Fibroblast of villous mesenchyme (primary cell): ENCODE data around the gene MYOM3. TPM values are rescaled to one million over a fixed set of nuclear protein-coding genes. Genes with fewer than 3 reads are reported as not detected.

Experiments
- DNase-seq: peaks from one replicate; pipeline ENCODE4 v3.0.0-alpha.2; 2010; ENCODE audit warnings: low read depth
- H3K4me3 ChIP-seq: 2 replicates; pipeline ENCODE4 v1.5.1; 2011; ENCODE audit warnings: low read depth, mild to moderate bottlenecking, low read length
- total RNA-seq: library from RNA; depleted of rRNA; stranded (reverse); fragments of >200 nt; gene quantifications from 2 replicates; pipeline ENCODE4 v1.2.3, GENCODE V29; 2012
- TF ChIP-seq, protein P1 (sequence below): IDR thresholded peaks from 2 replicates; pipeline ENCODE4 v1.5.1; 2012; ENCODE audit warnings: low read depth, mild to moderate bottlenecking, low read length; ENCODE audit not compliant: insufficient read depth

MYOM3 gene
- total RNA-seq, 1 donor: not detected

DNA sequence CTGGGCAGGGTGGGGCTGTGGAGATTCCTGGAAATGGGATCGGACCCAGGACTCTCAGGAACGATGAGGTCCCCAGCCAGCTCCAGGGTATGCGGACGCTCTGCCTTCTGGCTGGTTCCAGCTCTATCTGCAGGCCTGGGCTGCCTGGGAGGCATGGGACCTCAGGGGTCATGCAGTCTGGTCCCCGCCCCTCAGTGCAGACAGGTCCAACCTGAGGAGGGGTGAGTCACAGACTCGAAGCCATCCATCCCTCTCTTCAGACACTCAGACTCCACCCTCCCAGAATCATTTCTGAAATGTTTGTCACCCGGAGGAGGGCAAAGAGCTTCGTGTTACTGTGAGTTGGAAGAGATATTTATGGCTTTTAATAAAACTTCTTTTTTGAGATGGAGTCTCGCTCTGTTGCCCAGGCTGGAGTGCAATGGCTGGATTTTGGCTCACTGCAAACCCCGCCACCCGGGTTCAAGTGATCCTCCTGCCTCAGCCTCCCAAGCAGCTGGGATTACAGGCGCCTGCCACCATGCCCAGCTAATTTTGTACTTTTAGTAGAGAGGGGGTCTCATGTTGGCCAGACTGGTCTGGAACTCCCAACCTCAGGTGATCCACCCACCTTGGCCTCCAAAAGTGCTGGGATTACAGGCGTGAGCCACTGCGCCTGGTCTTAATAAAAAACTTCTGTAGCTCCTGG is 5.9 kb upstream of the MYOM3 start:
- no peak overlapping the region for H3K4me3 ChIP-seq
- no peak for DNase-seq
- TF ChIP-seq, protein P1, sequence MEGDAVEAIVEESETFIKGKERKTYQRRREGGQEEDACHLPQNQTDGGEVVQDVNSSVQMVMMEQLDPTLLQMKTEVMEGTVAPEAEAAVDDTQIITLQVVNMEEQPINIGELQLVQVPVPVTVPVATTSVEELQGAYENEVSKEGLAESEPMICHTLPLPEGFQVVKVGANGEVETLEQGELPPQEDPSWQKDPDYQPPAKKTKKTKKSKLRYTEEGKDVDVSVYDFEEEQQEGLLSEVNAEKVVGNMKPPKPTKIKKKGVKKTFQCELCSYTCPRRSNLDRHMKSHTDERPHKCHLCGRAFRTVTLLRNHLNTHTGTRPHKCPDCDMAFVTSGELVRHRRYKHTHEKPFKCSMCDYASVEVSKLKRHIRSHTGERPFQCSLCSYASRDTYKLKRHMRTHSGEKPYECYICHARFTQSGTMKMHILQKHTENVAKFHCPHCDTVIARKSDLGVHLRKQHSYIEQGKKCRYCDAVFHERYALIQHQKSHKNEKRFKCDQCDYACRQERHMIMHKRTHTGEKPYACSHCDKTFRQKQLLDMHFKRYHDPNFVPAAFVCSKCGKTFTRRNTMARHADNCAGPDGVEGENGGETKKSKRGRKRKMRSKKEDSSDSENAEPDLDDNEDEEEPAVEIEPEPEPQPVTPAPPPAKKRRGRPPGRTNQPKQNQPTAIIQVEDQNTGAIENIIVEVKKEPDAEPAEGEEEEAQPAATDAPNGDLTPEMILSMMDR: no peak

DNA sequence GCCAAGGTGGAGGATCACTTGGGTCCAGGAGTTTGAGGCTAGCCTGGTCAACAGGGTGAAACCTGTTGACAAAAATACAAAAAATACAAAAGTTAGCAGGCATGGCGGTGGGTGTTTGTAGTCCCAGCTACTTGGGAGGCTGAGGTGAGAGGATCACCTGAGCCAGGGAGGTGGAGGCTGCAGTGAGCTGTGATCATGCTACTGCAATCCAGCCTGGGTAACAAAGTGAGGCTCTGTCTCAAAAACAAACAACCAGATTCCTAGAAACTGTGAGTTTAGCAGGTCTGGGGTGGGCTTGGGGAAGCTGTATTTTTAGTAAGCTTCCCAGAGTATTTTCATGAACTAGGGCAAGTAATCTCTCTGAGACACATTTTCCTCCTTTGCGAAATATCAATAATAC is 5.2 kb upstream of the MYOM3 start:
- DNase-seq: no peak
- H3K4me3 ChIP-seq: no peak overlapping the region
- TF ChIP-seq, protein P1: no peak

DNA sequence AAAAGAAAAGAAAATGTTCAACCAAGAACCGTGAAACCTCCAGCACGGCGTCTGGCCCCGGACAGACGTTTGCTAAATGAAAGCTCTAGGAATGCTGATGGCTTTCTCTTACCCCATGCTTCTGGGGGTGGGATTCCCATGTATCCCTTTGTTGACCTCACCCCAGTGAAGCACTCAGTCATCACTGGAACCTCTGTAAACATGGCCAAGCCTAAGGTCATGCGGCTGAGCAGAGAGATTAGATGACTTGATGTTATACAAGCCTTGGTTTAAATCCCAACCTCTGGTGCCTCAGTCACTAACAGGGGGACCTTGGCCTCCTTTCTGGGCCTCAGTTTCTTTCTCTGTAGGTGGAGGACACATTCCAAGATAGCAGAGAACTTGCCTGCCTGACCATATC is 2.8 kb upstream of the MYOM3 start:
- H3K4me3 ChIP-seq: no peak overlapping the region
- TF ChIP-seq, protein P1: no peak
- no peak for DNase-seq

DNA sequence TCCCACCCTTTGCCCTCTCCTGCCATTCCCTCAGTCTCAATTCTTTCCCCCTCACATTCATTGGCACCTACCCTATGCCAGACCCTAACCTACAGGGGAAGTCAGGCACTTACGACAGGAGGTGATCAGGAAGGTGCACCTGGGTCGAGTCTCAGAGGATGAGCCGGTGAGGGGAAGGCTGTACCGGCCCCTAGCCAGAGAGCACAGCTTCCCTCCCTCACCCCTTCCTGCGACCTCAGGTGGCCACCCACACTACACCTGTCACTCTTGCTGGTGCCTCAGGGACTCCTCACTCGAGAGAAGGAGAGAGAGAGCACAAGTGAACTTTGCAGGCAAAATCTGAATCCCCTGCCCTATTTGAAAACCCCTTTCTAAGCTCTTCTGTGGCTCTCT is 1.7 kb upstream of the MYOM3 start:
- TF ChIP-seq, protein P1: no peak
- no peak for DNase-seq
- H3K4me3 ChIP-seq: no peak overlapping the region

DNA sequence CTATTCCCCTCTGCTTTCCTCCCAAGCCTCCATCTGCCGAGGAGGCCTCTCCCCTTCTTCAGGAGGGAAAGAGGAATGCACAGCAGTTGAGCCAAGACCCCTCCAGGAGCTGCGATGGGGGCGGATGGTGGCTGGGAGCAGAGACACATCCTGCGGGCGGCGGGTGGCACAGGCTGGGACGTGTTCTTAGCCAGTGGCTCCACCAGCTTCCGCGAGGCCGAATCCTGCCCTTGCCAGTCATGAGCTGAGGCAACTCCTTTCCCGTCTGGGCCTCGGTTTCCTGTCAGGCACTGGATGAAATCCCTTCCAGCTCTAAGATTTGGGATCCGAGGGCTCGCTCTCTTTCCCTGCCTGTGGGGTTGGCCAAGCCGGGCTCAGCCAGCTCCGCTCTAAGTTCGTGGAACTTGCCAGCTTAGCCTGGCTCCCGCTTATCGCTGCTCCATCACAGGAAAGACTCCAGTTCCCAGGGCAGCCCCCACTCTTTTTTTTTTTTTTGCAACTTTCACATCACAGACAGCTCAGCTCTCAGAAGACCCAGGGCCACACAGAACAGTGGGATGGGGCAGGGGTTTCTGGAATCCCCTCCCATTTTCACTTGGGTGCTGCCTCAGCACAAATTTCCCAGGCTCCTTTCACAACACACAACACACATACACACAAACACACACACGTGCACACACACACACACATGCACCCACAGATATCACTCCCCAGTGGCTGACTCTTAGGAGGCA is 506 bp downstream of the MYOM3 start:
- TF ChIP-seq, protein P1: no peak
- no peak overlapping the region for H3K4me3 ChIP-seq
- DNase-seq: no peak

DNA sequence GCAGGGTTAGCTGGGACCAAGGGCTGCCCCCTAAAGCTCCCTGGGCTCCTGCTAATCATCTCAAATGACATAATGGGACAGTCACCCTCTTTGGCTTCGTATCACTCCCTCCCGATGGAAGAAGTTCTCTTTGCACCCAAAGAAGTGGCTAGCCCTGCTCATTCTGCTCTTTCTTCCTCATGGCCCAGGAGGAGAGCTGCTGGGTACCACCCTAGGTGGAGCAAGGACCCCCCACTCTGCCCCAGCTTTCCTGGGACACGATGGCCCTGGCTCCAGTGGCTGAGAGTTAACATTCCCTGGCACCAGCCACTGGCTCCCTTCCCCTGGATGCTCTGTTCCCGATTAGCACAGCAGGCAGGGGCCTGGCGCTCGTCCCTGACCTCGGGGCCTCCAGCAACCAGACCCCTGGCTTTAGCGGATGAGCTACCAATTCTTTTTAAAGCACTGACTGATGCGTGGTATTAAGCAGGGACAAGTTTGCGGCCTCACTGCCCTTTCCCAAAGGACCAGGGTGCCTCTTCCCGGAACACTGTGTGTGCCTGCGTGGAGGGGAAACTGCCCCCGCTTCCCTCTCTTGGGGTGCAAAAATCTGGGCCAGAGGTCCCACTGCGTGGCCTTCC is 1.2 kb downstream of the MYOM3 start:
- TF ChIP-seq, protein P1: no peak
- no peak for DNase-seq

More for the DNA sequence above, 1.2 kb downstream of the MYOM3 start:
- no peak overlapping the region for H3K4me3 ChIP-seq
